NCI-H1105 treated with DMSO at 0.1 percent for 48 hours (cell line): ENCODE results near the gene SRRM1.

ENCODE experiments used
- DNase-seq: peaks from one replicate; lab custom pipeline; 2025; lab: John Stamatoyannopoulos, UW

Gene SRRM1

GRCh38 chr1:24642481-24643362 lies at the start of gene SRRM1:
Gene SRRM1, plus strand, starts transcription at chr1:24643302. Its CDS starts 25 bp downstream, at chr1:24643327.
- DNase-seq = peak; percentile 99

GRCh38 chr1:24594328-24594598 lies 48.8 kb upstream of the SRRM1 start:
- DNase-seq = no peak

GRCh38 chr1:24596401-24596880 lies 46.7 kb upstream of the SRRM1 start:
- DNase-seq = no peak

GRCh38 chr1:24599265-24599664 lies 43.8 kb upstream of the SRRM1 start:
- no peak for DNase-seq

- DNase-seq = no peak
Observed at GRCh38 chr1:24600551-24600950, 42.6 kb upstream of the SRRM1 start.

GRCh38 chr1:24605534-24606295 lies 37.4 kb upstream of the SRRM1 start:
- no peak for DNase-seq

GRCh38 chr1:24606296-24606605 lies 36.9 kb upstream of the SRRM1 start:
- no peak for DNase-seq

- no peak for DNase-seq
Observed at GRCh38 chr1:24606621-24607020, 36.5 kb upstream of the SRRM1 start.

GRCh38 chr1:24609949-24610517 lies 33.1 kb upstream of the SRRM1 start:
- no peak for DNase-seq

GRCh38 chr1:24619376-24619775 lies 23.7 kb upstream of the SRRM1 start:
- DNase-seq = no peak

- DNase-seq = no peak
Observed at GRCh38 chr1:24620678-24621077, 22.4 kb upstream of the SRRM1 start.

GRCh38 chr1:24621121-24621520 lies 22.0 kb upstream of the SRRM1 start:
- DNase-seq = no peak

GRCh38 chr1:24622218-24622617 lies 20.9 kb upstream of the SRRM1 start:
- no peak for DNase-seq

GRCh38 chr1:24632832-24633175 lies 10.3 kb upstream of the SRRM1 start:
- DNase-seq = no peak

GRCh38 chr1:24635195-24635843 lies 7.8 kb upstream of the SRRM1 start:
- DNase-seq = peak; percentile 82

GRCh38 chr1:24636661-24637357 lies 6.3 kb upstream of the SRRM1 start:
- DNase-seq = no peak

GRCh38 chr1:24639094-24639493 lies 4.0 kb upstream of the SRRM1 start:
- no peak for DNase-seq

- no peak for DNase-seq
Observed at GRCh38 chr1:24639881-24640280, 3.2 kb upstream of the SRRM1 start.

GRCh38 chr1:24640288-24640687 lies 2.8 kb upstream of the SRRM1 start:
- DNase-seq = no peak

- no peak for DNase-seq
Observed at GRCh38 chr1:24641646-24642151, 1.4 kb upstream of the SRRM1 start.

GRCh38 chr1:24643363-24644099 lies 429 bp downstream of the SRRM1 start:
- DNase-seq = no peak
